DND-41 (cell line): ENCODE results near the gene PAAF1.

Experiments used
- ATAC-seq: fragments of 200-7000 bp; cut with Tn5 transposase; 3 replicates; pipeline ENCODE4 v1.9.1; 2021; ENCODE audit warnings: low read depth; ENCODE audit not compliant: insufficient read depth
- DNase-seq: peaks from one replicate; pipeline ENCODE4 v3.0.0-alpha.2; 2020
- H2AFZ ChIP-seq: 2 replicates; pipeline ENCODE4 v1.6.0; 2012; ENCODE audit warnings: low read depth, low read length
- H3K27ac ChIP-seq: 2 replicates; pipeline ENCODE4 v1.5.1; 2012; ENCODE audit warnings: low read length, inconsistent platforms
- H3K27me3 ChIP-seq: fragments of 200-600 bp; sonication (generic); 2 replicates; pipeline ENCODE4 v1.6.0; 2012; ENCODE audit warnings: low read length, mild to moderate bottlenecking, inconsistent platforms; ENCODE audit not compliant: insufficient read depth, poor library complexity
- H3K36me3 ChIP-seq: 2 replicates; pipeline ENCODE4 v1.5.1; 2012; ENCODE audit warnings: low read length, inconsistent platforms; ENCODE audit not compliant: insufficient read depth
- H3K4me1 ChIP-seq: 2 replicates; pipeline ENCODE4 v1.5.1; 2012; ENCODE audit warnings: mild to moderate bottlenecking, low read length; ENCODE audit not compliant: insufficient read depth
- H3K4me2 ChIP-seq: 2 replicates; pipeline ENCODE4 v1.6.0; 2012; ENCODE audit warnings: mild to moderate bottlenecking, moderate library complexity, low read length, inconsistent platforms; ENCODE audit not compliant: insufficient read depth
- H3K4me3 ChIP-seq, 2 experiments: fragments of 200-600 bp in 1 of 2; shearing (Covaris generic) in 1 of 2; 2 replicates each; pipeline ENCODE4 v1.5.1; 2012 to 2016; ENCODE audit warnings: inconsistent platforms in 2 of 2, low read length in 2 of 2, mild to moderate bottlenecking in 2 of 2, low read depth in 1 of 2, moderate library complexity in 1 of 2
- H3K79me2 ChIP-seq: 2 replicates; pipeline ENCODE4 v1.6.0; 2012; ENCODE audit warnings: low read length, inconsistent platforms; ENCODE audit not compliant: insufficient read depth
- H3K9ac ChIP-seq: 2 replicates; pipeline ENCODE4 v1.6.0; 2012; ENCODE audit warnings: low read depth, mild to moderate bottlenecking, inconsistent platforms, low read length, moderate library complexity
- H3K9me3 ChIP-seq: 2 replicates; pipeline ENCODE4 v1.5.1; 2012; ENCODE audit warnings: low read length, moderate library complexity, mild to moderate bottlenecking, inconsistent platforms; ENCODE audit not compliant: insufficient read depth, severe bottlenecking
- H4K20me1 ChIP-seq: 2 replicates; pipeline ENCODE4 v1.6.0; 2012; ENCODE audit warnings: low read length; ENCODE audit not compliant: insufficient read depth
- EZH2 ChIP-seq: IDR thresholded peaks from 3 replicates; pipeline ENCODE4 v1.6.1; 2012; ENCODE audit warnings: borderline replicate concordance, low read depth, mild to moderate bottlenecking, moderate library complexity, low read length, inconsistent platforms; ENCODE audit not compliant: severe bottlenecking
- TF ChIP-seq, protein P1 (sequence below): IDR thresholded peaks from 2 replicates; pipeline ENCODE4 v1.5.1; 2012; ENCODE audit warnings: borderline replicate concordance, low read length, moderate library complexity, mild to moderate bottlenecking; ENCODE audit not compliant: poor library complexity, severe bottlenecking; ENCODE audit errors: extremely low read depth

The PAAF1 gene

DNA sequence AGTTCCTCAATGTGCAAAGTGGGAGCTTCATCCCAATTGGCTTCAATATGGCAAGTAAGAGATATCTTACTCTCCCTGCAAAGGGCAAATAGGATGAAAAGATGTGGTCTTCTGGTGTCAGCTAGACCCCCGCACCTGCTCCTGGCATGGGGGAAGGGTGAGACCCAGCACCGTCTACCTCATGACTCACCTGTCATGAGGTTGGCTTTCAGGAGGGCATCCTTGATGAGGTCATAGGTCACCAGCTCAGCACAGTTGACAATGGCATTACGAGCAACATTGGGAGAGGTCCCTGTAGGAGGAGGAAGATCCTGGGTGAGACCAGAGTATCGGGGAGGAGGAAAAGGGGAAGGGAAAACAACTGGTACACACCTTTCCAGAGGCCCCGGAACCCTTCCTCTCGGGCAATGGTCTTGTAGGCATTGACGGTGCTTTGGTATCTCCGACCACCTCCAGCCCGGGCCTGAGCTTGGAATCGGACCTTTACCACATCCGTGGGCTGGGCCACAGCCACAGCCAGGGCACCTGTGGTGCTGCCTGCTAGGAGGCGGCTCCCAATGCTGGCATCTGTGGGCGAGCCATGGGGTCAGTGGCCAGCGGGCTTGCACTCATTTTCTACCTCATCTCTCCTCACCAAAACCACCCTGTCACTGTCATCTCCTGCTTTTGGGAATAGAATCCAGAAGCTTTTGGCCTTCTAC, 99.8 kb downstream of the PAAF1 start:
- Histone ChIP-seq H3K4me3 (no peak overlapping the region), H3K79me2 (peaks cover 25% of the 10 kb centered on the region), H3K4me1 (peaks cover 54% of the 10 kb centered on the region), H3K36me3 (peaks cover 77% of the 10 kb centered on the region), H3K9me3 (no peaks in the 10 kb centered on the region), H4K20me1 (peaks cover 42% of the 10 kb centered on the region), H3K27me3 (no peaks in the 10 kb centered on the region), H3K9ac (no peak overlapping the region), H3K27ac (no peak overlapping the region), H3K4me2 (0 out of 2 replicates have a peak overlapping the region, but pooled peaks have one; percentile 4), H2AFZ (no peak overlapping the region)
- no peak for TF ChIP-seq EZH2
- TF ChIP-seq, protein P1, sequence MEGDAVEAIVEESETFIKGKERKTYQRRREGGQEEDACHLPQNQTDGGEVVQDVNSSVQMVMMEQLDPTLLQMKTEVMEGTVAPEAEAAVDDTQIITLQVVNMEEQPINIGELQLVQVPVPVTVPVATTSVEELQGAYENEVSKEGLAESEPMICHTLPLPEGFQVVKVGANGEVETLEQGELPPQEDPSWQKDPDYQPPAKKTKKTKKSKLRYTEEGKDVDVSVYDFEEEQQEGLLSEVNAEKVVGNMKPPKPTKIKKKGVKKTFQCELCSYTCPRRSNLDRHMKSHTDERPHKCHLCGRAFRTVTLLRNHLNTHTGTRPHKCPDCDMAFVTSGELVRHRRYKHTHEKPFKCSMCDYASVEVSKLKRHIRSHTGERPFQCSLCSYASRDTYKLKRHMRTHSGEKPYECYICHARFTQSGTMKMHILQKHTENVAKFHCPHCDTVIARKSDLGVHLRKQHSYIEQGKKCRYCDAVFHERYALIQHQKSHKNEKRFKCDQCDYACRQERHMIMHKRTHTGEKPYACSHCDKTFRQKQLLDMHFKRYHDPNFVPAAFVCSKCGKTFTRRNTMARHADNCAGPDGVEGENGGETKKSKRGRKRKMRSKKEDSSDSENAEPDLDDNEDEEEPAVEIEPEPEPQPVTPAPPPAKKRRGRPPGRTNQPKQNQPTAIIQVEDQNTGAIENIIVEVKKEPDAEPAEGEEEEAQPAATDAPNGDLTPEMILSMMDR, result no peak
- DNase-seq (no peak), ATAC-seq (no peak)

DNA sequence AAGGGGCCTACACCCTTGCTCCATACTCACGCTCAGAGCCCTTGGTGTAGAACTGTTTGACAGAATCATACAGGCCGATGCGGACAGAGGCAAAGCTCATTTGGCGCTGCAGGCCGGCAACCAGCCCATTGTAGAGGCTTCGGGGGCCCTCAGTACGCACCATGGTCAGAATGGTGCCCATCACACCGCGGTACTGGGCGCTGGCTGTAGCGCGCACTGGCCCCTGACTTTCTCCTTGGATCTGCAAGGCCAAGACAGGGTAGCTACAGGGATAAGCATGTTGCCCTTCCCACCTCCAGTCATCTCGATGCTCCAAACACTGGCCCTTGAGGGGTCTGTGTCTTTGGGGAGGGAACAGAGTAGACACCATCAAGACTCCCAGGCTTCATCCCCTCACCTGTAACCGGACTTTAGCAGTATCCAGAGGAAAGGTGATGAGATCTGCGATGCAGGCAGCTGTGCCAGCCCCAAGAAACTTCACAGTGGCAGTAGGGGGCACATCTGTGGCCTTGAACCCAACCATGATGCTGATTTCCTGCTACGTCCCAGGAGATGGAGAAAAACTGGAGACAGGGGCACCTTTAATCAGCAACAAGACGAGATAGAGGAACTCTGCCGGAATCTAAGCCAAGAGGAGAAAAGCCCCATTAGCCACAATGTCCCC, 101.2 kb downstream of the PAAF1 start:
- no peak overlapping the region for H2AFZ ChIP-seq
- H3K36me3 ChIP-seq, result peaks cover 81% of the 10 kb centered on the region
- no peak overlapping the region for H3K27ac ChIP-seq
- no peak overlapping the region for H3K4me2 ChIP-seq
- H3K27me3 ChIP-seq, result no peaks in the 10 kb centered on the region
- H3K4me3 ChIP-seq, result no peak overlapping the region
- peaks cover 59% of the 10 kb centered on the region for H3K4me1 ChIP-seq
- TF ChIP-seq EZH2, result no peak
- TF ChIP-seq, protein P1, result no peak
- peaks cover 46% of the 10 kb centered on the region for H4K20me1 ChIP-seq
- peaks cover 37% of the 10 kb centered on the region for H3K79me2 ChIP-seq
- no peaks in the 10 kb centered on the region for H3K9me3 ChIP-seq
- ATAC-seq (no peak), DNase-seq (no peak)
- H3K9ac ChIP-seq, result no peak overlapping the region

DNA sequence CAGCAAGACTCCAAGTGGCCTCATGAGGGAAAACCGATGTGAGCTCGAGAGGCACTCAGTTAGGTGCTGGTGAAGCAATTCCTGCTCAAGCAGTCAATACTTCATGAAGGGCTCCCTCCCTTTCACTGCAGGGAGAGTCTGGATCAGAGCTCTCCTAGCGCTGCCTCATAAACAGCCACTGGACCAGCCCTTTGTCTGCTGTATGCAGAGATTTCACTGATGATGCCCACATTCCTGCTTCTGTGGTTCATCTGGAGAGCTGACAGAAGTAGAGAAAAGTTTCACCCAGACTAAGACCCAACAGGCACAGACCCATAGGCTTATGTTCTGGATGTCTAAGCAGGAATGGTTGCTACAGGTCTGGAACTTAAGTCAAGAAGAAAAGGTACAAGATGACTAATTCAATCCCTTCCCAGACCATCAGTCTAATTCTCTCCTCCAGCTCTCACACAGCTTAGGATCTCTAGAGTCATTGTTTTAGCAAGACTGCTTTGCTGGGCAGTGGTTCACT, 101.8 kb downstream of the PAAF1 start:
- Histone ChIP-seq H3K79me2 (peaks cover 40% of the 10 kb centered on the region), H3K36me3 (peaks cover 81% of the 10 kb centered on the region), H4K20me1 (peaks cover 46% of the 10 kb centered on the region), H3K9ac (0 out of 2 replicates have a peak overlapping the region, but pooled peaks have one; percentile 7), H3K27me3 (no peaks in the 10 kb centered on the region), H2AFZ (no peak overlapping the region), H3K27ac (no peak overlapping the region), H3K4me2 (peak overlapping the region; percentile 33; the same call in 1 of the 2 replicates), H3K4me1 (peaks cover 62% of the 10 kb centered on the region), H3K9me3 (no peaks in the 10 kb centered on the region), H3K4me3 (no peak overlapping the region)
- TF ChIP-seq, protein P1, result no peak
- no peak for TF ChIP-seq EZH2
- ATAC-seq (no peak), DNase-seq (no peak)
